ENCODE measurements around the gene PPDPF.
"Not testable (repeated sequence)": the region's sequence is repeated elsewhere in the genome, so short reads cannot be mapped to it uniquely, and the experiment has no call there.

The PPDPF gene

DNA sequence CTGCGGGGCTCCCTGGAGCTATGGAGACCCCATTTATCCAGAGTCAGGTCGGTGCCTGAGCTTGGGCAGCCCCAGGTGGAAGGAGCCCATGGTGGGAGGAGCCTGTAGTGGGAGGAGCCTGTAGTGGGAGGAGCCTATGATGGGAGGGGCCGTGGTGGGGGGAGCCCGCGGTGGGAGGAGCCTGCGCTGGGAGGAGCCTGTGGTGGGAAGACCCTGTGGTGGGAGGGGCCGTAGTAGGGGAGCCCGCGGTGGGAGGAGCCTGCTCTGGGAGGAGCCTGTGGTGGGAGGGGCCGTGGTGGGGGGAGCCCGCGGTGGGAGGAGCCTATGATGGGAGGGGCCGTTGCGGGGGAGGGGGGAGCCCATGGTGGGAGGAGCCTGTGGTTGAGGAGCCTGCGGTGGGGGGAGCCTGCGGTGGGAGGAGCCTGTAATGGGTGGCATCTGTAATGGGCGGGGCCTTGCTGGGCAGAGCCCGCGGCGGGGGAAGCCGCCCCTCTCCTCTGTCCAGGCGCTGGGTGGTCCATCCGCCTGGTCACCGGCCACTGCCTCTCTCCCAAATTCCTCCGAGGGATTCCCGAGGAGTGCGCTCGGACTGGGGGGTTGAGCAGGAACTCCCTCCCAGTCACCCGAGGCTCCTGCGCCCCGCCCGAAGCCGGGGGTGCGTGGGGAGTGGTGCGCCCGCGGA, 32.8 kb downstream of the PPDPF start:
- peak; percentile 90 for DNase-seq

- peak; percentile 69 for DNase-seq
Measured at GRCh38 chr20:63553933-63554290, 33.3 kb downstream of the PPDPF start, which contains the start of gene FNDC11. Gene FNDC11, plus strand, starts transcription at chr20:63554159. Its CDS starts 1,505 bp downstream, at chr20:63555664.

DNA sequence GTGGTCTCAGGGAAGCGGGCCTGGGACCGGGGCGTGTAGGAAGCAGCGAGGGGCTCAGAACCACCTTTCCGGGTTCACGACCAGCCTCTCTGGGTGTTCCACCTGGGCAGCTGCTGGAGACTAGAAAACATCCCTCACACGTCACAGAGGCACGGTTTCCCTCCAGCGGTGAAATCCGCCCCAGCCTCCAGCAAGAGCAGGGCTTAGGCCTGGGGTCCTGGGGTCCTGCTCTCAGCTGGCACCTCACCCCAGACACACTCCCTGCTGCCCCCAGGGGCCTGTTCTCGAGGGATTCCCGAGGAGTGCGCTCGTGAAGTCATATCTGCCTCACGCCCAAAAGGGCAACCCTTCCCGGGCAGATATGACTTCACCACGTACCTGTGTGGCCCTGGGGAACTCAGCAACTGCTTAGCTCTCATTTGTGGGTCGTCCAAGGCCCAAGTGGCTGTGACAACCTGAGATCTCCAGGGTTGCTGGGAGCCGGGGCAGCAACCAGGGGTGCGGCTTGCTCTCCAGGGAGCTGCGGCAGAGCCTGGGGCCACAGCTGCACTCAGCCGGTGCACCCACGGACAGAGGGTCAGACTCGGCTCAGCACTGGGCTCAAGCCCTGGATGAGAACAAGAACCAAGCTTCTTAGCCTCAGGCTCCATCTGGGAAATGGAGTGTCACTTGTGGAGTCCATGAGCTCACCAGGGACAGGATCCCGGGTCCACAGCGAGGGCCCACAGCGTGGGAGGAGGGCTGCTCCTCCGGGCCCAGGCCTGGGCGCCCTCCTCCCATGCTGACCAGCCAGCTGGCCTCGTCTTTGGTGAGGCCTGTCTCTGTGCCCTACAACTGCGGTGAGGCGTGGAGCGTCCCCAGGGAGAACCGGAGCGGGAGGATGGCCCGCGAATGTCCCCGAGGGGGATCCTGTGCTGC, 34.1 kb downstream of the PPDPF start:
- no peak for DNase-seq

DNA sequence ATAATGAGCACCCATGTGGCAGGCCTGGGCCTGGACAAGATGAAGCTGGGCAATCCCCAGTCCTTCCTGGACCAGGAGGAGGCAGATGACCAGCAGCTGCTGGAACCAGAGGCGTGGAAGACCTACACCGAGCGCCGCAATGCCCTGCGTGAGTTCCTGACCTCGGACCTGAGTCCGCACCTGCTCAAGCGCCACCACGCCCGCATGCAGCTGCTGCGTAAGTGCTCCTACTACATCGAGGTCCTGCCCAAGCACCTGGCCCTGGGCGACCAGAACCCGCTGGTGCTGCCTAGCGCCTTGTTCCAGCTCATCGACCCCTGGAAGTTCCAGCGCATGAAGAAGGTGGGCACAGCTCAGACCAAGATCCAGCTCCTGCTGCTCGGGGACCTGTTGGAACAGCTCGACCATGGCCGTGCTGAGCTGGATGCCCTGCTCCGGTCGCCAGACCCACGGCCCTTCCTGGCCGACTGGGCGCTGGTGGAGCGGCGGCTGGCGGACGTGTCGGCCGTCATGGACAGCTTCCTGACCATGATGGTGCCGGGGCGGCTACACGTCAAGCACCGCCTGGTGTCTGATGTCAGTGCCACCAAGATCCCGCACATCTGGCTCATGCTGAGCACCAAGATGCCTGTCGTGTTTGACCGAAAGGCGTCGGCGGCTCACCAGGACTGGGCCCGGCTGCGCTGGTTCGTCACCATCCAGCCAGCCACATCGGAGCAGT, 35.3 kb downstream of the PPDPF start:
- DNase-seq = no peak

DNA sequence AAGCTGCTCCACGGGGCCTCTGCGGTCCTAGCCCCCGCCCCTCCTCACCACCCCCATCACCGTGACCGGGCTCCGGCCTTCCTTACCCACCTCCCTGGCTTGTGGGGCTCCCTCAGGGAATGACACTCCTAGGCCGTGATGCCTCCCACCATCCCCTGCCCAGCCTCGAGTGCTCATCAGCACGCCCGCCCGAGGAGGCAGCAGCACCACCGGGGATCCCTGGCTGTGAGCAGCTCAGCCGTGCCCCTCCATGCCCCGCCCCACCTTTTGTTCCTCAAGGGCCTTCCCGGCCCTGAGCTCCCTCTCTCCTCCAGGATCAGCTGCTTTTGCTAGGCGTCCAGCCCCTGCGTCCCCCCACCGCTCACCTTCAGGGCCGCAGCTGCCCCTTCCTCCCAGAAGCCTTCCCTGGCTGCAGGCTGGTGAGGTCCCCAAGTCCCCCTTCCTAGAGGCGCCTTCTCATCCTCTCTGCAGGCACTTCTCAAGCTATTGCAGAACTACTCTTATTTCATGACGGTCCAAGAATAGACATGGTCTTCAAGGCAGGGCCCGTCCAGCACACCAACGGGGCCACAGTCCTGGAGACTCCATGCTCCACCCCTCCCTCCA, 36.4 kb downstream of the PPDPF start:
- DNase-seq = no peak

GRCh38 chr20:63557481-63557891, 36.9 kb downstream of the PPDPF start:
- DNase-seq = no peak

GRCh38 chr20:63558804-63559484, 38.4 kb downstream of the PPDPF start:
- no peak for DNase-seq

DNA sequence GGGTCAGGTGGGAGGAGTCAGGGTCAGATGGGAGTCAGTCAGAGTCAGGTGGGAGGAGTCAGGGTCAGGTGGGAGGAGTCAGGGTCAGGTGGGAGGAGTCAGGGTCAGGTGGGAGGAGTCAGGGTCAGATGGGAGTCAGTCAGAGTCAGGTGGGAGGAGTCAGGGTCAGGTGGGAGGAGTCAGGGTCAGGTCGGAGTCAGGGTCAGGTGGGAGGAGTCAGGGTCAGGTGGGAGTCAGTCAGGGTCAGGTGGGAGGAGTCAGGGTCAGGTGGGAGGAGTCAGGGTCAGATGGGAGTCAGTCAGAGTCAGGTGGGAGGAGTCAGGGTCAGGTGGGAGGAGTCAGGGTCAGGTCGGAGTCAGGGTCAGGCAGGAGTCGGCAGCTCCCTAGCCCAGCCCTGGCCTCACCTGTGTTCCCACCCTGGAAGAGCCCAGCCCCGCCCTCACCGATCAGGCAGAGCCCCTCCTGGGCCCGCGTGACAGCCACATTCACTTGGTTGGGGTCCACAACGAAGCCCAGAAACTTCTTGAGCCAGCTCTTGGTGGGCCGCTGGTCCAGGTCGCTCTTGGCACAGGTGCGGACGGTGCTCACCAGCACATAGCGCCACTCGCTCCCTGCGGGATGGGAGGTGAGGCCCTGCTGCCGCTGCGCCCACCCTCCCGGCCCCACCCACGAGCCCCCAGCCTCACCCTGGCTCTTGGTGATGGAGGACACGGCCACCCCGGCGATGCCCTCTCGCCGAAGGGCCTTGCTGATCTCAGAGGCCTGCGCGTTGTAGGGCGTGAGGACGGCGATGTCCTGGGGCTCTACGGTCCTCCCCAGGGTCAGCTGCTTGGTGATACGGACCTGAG, 39.1 kb downstream of the PPDPF start:
- DNase-seq = not testable (repeated sequence)

DNA sequence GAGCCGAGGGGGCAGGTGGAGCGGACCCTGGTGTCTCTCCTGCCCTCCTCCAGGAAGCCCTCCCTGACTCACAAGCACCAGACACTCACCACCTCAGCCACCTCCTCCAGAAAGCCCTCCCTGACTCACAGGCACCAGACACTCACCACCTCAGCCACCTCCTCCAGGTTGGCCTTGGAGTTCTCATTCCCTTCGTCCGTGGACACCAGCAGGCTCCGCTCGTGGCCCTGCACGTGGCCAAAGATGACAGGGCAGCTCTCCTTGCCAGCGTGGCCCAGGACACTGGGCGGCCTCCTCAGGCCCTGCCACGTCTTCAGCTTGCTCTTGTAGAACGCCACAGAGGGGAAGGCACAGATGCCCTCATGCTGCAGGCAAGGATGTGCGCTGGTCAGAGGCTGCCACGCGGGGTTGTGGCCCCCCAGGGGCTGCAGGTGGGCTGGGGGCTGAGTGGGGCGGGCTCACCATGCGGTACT, 39.8 kb downstream of the PPDPF start:
- DNase-seq = no peak

GRCh38 chr20:63560856-63561609, 40.5 kb downstream of the PPDPF start:
- no peak for DNase-seq

GRCh38 chr20:63561624-63562396, 41.2 kb downstream of the PPDPF start:
- DNase-seq = no peak

DNA sequence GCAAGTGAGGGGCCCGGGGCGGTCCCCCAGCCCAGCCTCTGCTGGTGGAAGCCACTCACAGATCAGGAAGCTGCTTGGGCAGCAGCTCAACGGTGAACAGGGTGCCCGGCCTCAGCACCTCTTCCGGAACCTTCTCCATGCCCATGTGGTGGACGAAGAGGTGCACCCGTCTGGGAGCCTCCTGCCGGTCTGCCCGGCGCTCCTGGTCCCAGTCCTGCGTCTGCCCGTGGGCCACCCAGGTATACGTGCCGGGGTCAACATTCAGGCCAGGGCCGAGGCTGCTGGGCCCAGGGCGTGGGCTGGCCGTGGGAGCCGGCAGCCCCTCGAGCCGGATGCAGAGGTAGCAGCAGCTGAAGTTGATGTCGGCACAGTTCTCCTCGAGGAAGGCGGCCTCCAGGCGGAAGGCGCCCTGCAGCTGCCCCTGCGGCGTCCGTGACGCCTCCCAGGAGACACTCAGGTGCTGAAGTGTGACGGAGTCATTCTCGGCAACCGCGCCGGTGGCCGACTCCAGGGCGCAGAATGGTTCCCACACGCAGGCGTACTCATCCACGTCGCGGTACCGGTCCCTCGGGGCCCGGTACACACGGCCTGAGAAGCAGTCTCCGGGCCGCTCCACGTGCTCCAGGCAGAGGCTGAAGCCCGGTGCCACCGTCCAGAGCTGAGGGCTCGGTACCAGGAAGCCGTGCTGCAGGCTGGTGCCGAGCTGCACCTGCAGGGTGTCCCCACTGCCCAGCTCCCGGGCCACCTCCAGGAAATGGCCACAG, 42.1 kb downstream of the PPDPF start:
- DNase-seq = no peak

DNA sequence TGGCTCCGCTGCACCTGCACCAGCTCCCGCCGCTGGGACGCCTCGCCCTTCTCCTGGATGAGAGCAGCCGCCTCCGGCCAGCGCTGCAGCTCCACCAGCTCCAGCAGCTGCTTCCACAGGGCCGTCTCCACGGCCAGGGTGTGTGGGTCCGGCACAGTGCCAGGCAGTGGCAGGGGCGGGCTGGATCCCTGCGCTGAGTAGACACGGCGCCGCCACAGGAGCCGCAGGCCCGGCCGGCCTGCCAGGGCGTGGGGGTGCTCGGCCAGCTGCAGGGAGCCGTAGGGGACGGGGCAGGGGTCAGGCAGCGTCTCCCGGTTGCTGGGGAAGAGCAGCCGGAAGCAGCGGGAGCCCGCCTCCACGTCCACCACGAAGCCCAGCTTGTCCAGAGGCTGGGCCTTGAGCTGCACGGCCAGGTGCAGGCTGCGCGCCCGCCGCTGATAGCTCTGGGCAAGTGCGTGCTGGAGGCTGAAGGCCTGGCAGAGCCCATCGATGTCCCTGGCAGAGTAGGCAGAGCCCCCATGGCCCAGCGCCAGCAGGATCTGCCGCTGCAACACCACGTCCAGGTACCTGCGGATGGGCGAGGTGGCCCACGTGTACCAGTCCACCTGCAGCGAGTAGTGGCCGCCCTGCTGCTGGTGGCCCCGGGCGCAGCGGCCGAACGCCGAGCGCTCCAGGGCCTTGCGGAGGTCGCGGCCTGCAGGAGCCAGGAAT, 42.8 kb downstream of the PPDPF start:
- no peak for DNase-seq

DNA sequence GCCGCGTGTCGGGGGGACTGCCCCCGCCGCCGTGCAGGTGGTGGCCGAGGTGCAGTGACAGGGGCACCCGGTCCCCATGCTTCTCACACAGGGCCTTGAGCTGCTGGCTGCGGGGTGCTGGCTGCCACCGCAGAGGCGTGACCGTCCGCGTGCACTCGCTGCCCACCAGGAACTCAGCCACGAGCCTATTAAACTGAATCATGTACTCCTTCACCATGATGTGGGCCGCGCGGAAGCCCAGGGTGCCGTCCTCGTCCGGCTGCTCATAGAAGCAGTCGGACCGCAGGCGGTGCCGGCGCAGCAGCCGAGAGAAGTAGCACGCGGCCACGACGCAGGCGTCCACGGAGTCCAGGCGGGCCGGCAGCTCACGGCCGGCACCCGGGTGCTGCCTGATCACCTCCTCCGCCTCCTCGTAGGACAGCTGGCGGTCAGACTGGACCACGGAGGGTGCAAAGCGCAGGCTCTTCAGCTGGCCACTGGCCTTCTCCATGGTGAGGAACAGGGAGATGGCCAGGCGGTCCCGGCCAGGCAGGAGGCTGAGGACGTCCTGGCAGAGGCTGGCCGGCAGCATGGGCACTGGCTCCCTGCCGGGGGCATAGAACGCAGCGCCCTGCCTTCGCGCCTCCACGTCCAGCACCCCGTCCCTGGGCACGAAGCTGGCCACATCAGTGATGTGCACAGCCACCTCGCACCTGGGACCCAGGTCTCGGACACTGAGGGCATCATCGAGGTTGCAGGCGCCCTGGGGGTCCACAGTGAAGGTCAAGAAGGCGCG, 43.7 kb downstream of the PPDPF start:
- DNase-seq = no peak

- DNase-seq = no peak
Measured at GRCh38 chr20:63565021-63565698, 44.6 kb downstream of the PPDPF start.

- DNase-seq = no peak
Measured at GRCh38 chr20:63565699-63566335, 45.3 kb downstream of the PPDPF start.
